ENCODE results near the gene GLRA1. TPM values are rescaled to one million over a fixed set of nuclear protein-coding genes. Genes with fewer than 3 reads are reported as not detected.
"Not testable (repeated sequence)": the region's sequence is repeated elsewhere in the genome, so short reads cannot be mapped to it uniquely, and the experiment has no call there.

GLRA1 gene
- total RNA-seq, 1 experiment from 2014 or later = not detected

- H3K4me3 ChIP-seq (replicated peaks in 1 of 2; ENCODE audit: low read depth in 1 of 2, low read length in 2 of 2) = no peak overlapping the region
- no peaks in the 10 kb centered on the region for H3K9me2 ChIP-seq (ENCODE audit: insufficient read depth)
- H3K4me1 ChIP-seq (ENCODE audit: control insufficient read depth in 1 of 2, insufficient read depth in 2 of 2, low read length in 2 of 2) = no peaks in the 10 kb centered on the region
- TF ChIP-seq TCF7L2 (IDR thresholded peaks at IDR 0.05; ENCODE audit: borderline replicate concordance, extremely low read depth, insufficient read depth, insufficient read length) (no peak), ATF3 (IDR thresholded peaks at IDR 0.05) (no peak), CBX3 (IDR thresholded peaks at IDR 0.05; ENCODE audit: low read depth) (no peak), RAD21 (IDR thresholded peaks at IDR 0.05; ENCODE audit: low read depth) (no peak), EZH2 (IDR thresholded peaks at IDR 0.05) (no peak), POLR2AphosphoS5 (IDR thresholded peaks at IDR 0.05; ENCODE audit: low read depth, low read length) (no peak), ZBTB33 (IDR thresholded peaks at IDR 0.05; ENCODE audit: extremely low read depth, insufficient replicate concordance, low read length) (no peak), SP1 (IDR thresholded peaks at IDR 0.05; ENCODE audit: low read depth) (no peak), ELF1 (IDR thresholded peaks at IDR 0.05; ENCODE audit: borderline replicate concordance, low read depth) (no peak), ZFX (IDR thresholded peaks at IDR 0.05) (no peak), JUND (IDR thresholded peaks at IDR 0.05) (no peak), EZH2phosphoT487 (IDR thresholded peaks at IDR 0.05; ENCODE audit: borderline replicate concordance) (no peak), POLR2A (IDR thresholded peaks at IDR 0.05; ENCODE audit: borderline replicate concordance, extremely low read depth, insufficient read depth, insufficient read length) (no peak), FOSL1 (IDR thresholded peaks at IDR 0.05; ENCODE audit: low read depth) (no peak), SIN3A (IDR thresholded peaks at IDR 0.05; ENCODE audit: low read depth) (no peak)
- ChIA-PET CTCF (no interaction called here), RAD21 (ENCODE audit: low non-redundant PET in 1 of 2, low total read pairs in 2 of 2, uncharacterized antibody in 2 of 2, unreplicated experiment in 2 of 2) (no interaction called here), POLR2A (no interaction called here)
- DNase-seq (ENCODE audit: low read depth, low spot score) (no peak), ATAC-seq (no peak)
- H4K20me1 ChIP-seq (ENCODE audit: insufficient read depth) = no peaks in the 10 kb centered on the region
- BruUV-seq (replicated peaks) = no TSS peak
- no peak overlapping the region for H3K4me2 ChIP-seq (ENCODE audit: low read length)
- H3K36me3 ChIP-seq (ENCODE audit: control insufficient read depth in 1 of 2, insufficient read depth in 2 of 2, low read length in 2 of 2) = no peaks in the 10 kb centered on the region
- H2AFZ ChIP-seq (ENCODE audit: low read depth, low read length, poor library complexity, severe bottlenecking) = no peak overlapping the region
- intact Hi-C loops (cut with micrococcal nuclease) = no loop called here
- no peaks in the 10 kb centered on the region for H3K9me3 ChIP-seq (ENCODE audit: control insufficient read depth in 1 of 2, insufficient read depth in 1 of 2, low read depth in 1 of 2, low read length in 2 of 2)
- H3K9ac ChIP-seq (ENCODE audit: low read length) = no peak overlapping the region
- H3K27ac ChIP-seq (ENCODE audit: low read depth, low read length) = no peak overlapping the region
- peaks cover 5% of the 10 kb centered on the region for H3K27me3 ChIP-seq (ENCODE audit: insufficient read depth, low read length)
- H3K79me2 ChIP-seq (ENCODE audit: insufficient read depth, low read length) = no peaks in the 10 kb centered on the region
These were observed 61.7 kb downstream of the GLRA1 start for GRCh38 chr5:151862811-151863472.

- BruUV-seq (replicated peaks); H2AFZ ChIP-seq (ENCODE audit: low read depth, low read length, poor library complexity, severe bottlenecking); H3K4me1 ChIP-seq (ENCODE audit: control insufficient read depth in 1 of 2, insufficient read depth in 2 of 2, low read length in 2 of 2); ATAC-seq; H4K20me1 ChIP-seq (ENCODE audit: insufficient read depth); H3K27ac ChIP-seq (ENCODE audit: low read depth, low read length); RAD21 ChIA-PET (ENCODE audit: low non-redundant PET in 1 of 2, low total read pairs in 2 of 2, uncharacterized antibody in 2 of 2, unreplicated experiment in 2 of 2); POLR2A ChIA-PET; H3K79me2 ChIP-seq (ENCODE audit: insufficient read depth, low read length); H3K9me2 ChIP-seq (ENCODE audit: insufficient read depth); intact Hi-C loops (cut with micrococcal nuclease); H3K9me3 ChIP-seq (ENCODE audit: control insufficient read depth in 1 of 2, insufficient read depth in 1 of 2, low read depth in 1 of 2, low read length in 2 of 2); DNase-seq (ENCODE audit: low read depth, low spot score); CTCF ChIA-PET; H3K4me3 ChIP-seq (replicated peaks in 1 of 2; ENCODE audit: low read depth in 1 of 2, low read length in 2 of 2); H3K36me3 ChIP-seq (ENCODE audit: control insufficient read depth in 1 of 2, insufficient read depth in 2 of 2, low read length in 2 of 2); H3K27me3 ChIP-seq (ENCODE audit: insufficient read depth, low read length); H3K9ac ChIP-seq (ENCODE audit: low read length); H3K4me2 ChIP-seq (ENCODE audit: low read length): not testable (repeated sequence)
These were observed 63.8 kb downstream of the GLRA1 start for GRCh38 chr5:151860867-151861266.
